NT2/D1 (cell line): ENCODE results near the gene CYB561.

Experiments
- YY1 ChIP-seq: IDR thresholded peaks from 2 replicates; pipeline ENCODE4 v1.6.1; 2011; ENCODE audit not compliant: insufficient read length, insufficient read depth
- ZNF274 ChIP-seq: IDR thresholded peaks from 2 replicates; pipeline ENCODE4 v1.6.1; 2011; ENCODE audit warnings: mild to moderate bottlenecking, low read depth, low read length

DNA sequence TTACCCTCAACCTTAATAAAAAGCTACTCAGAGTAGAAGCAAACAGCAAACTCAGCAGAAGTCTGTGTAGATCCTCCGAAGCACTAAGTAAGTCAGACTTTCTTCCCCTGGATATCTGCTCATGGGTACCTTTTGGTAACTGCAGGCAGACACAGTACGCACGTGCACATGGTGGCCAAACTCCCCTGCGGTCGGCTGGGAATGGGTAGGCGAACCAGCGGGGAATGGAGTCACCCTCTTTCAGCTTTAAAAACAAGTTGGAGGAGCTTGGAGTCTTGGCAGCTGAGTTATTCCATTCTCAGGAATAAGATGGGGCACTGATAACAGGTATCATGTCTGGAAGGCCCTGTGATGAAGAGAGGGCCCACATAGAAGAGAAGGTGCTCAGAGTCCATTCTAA lies 16.3 kb downstream of the CYB561 start:
- TF ChIP-seq YY1 (no peak), ZNF274 (no peak)
